Measurements from ENCODE around the gene CRIP2.

Gene CRIP2

DNA sequence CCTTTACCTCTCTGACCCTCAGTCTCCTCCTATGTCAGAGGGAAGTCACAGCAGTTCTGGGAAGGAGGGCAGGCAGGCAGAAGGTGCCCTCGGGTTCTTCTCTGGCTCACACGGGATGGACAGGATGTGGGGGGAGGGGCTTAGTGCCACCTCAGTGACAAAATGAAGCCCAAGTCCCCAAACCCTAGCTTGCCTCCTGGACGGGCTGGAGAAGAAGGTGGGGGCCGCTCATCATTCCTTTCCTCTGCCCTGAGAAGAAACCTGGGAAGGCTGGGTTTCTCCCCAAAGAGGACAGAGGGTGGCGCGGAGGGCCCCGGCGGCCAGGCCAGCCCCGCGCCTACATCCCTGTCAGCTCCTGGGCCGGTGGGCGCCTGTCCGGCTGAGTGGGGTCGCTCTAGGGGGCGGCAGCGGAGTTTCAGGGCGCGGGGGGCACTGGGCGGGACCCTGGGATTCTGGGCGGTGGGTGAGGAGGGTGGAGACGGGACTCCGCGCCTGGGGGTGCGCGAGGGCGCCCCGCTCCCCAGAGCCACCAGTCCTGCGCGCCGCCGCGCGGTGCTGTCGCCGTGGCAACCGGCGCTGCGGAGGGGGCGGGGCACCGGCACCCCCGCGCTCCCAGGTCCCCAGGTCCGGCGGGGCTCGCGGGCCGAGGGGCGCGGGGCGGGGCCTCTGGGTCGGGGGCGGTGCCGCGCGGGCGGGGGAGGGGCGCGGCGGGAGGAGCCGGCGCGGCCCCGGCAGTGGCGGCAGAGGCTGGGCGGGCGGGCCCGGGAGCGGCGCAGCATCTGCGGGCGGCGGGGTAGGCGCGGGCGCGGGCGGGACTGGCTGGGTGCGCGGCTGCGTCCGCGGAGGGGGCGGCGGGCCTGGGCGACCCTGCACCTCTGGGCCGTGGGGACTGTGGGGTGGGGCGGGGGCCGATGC is 51.5 kb downstream of the CRIP2 start, which contains the start of gene TMEM121:
Gene TMEM121, plus strand, starts transcription at position 723 of the 915 bp plus-strand sequence. CDS start 2,252 bp downstream, outside the sequence.
- no peaks in the 10 kb centered on the region for H3K9me2 ChIP-seq (replicated peaks; ENCODE audit: control insufficient read depth, low read length)
- no peaks in the 10 kb centered on the region for H4K20me1 ChIP-seq (ENCODE audit: control insufficient read depth, insufficient read depth, low read depth, low read length)
- no peaks in the 10 kb centered on the region for H3K9me3 ChIP-seq (ENCODE audit: control insufficient read depth, insufficient read depth, low read length)
- H3K79me2 ChIP-seq (ENCODE audit: control insufficient read depth, low read length), result no peaks in the 10 kb centered on the region
- no peaks in the 10 kb centered on the region for H3K36me3 ChIP-seq (ENCODE audit: control insufficient read depth, low read length)
- H3K27me3 ChIP-seq (ENCODE audit: control insufficient read depth, low read length), result peaks cover 49% of the 10 kb centered on the region
- no peak within 1 kb of the TSS for H3K27ac ChIP-seq (ENCODE audit: low read depth, low read length)
- peak within 1 kb of the TSS; percentile 63 for H3K4me3 ChIP-seq (ENCODE audit: low read length)
- H3F3A ChIP-seq (ENCODE audit: control insufficient read depth, insufficient read depth), result peaks cover 6% of the 10 kb centered on the region; the same call in 1 of the 2 replicates
- H3K4me2 ChIP-seq (ENCODE audit: low read length), result peak within 1 kb of the TSS; percentile 85
- peaks cover 37% of the 10 kb centered on the region for H3K4me1 ChIP-seq (ENCODE audit: control insufficient read depth, low read length)
- TF ChIP-seq EZH2phosphoT487 (IDR thresholded peaks at IDR 0.05; ENCODE audit: borderline replicate concordance, low read length), result peak; percentile 78; the same call in 1 of the 2 replicates
- TF ChIP-seq, protein P1, sequence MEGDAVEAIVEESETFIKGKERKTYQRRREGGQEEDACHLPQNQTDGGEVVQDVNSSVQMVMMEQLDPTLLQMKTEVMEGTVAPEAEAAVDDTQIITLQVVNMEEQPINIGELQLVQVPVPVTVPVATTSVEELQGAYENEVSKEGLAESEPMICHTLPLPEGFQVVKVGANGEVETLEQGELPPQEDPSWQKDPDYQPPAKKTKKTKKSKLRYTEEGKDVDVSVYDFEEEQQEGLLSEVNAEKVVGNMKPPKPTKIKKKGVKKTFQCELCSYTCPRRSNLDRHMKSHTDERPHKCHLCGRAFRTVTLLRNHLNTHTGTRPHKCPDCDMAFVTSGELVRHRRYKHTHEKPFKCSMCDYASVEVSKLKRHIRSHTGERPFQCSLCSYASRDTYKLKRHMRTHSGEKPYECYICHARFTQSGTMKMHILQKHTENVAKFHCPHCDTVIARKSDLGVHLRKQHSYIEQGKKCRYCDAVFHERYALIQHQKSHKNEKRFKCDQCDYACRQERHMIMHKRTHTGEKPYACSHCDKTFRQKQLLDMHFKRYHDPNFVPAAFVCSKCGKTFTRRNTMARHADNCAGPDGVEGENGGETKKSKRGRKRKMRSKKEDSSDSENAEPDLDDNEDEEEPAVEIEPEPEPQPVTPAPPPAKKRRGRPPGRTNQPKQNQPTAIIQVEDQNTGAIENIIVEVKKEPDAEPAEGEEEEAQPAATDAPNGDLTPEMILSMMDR (IDR thresholded peaks at IDR 0.05; ENCODE audit: low read depth, low read length, poor library complexity, severe bottlenecking), result no peak

DNA sequence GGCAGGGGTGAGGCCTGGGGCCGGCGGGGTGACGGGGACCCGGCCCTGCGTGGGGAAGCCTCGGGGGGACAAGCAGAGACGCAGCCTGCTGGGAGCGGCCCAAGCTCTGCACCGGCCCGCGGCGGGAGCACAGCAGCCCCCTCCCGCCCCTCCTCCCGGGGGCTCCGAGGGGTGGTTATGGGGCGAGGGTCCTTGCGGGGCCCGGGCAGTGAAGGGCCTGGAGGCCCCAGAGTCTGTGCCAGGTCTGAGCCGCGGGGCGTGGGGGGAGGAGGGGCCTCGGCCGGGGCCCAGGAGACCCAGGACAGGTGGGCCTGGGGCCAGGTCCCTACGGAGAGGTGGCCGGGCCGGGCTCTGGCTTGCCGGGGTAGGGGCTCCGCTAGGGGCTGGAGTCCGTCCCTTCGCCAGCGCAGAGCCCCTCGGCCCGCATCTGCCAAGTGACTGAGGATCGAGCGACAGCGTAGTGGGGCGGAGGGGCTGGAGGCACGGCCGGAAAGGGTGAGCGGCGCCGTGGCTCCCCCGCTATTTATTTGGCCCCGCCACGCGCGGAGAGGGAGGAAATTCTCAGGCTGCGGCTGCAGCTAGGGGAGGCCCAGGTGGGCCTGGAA is 52.3 kb downstream of the CRIP2 start:
- no peaks in the 10 kb centered on the region for H3K36me3 ChIP-seq (ENCODE audit: control insufficient read depth, low read length)
- H3K9me3 ChIP-seq (ENCODE audit: control insufficient read depth, insufficient read depth, low read length), result no peaks in the 10 kb centered on the region
- peak overlapping the region; percentile 63 for H3K4me3 ChIP-seq (ENCODE audit: low read length)
- H3K4me2 ChIP-seq (ENCODE audit: low read length), result peak overlapping the region; percentile 85
- H3K27me3 ChIP-seq (ENCODE audit: control insufficient read depth, low read length), result peaks cover 49% of the 10 kb centered on the region
- no peak; the same call in 1 of the 2 replicates for TF ChIP-seq EZH2phosphoT487 (IDR thresholded peaks at IDR 0.05; ENCODE audit: borderline replicate concordance, low read length)
- TF ChIP-seq, protein P1 (IDR thresholded peaks at IDR 0.05; ENCODE audit: low read depth, low read length, poor library complexity, severe bottlenecking), result no peak
- no peaks in the 10 kb centered on the region for H3K9me2 ChIP-seq (replicated peaks; ENCODE audit: control insufficient read depth, low read length)
- no peaks in the 10 kb centered on the region for H3K79me2 ChIP-seq (ENCODE audit: control insufficient read depth, low read length)
- peaks cover 37% of the 10 kb centered on the region for H3K4me1 ChIP-seq (ENCODE audit: control insufficient read depth, low read length)
- no peaks in the 10 kb centered on the region for H4K20me1 ChIP-seq (ENCODE audit: control insufficient read depth, insufficient read depth, low read depth, low read length)
- H3K27ac ChIP-seq (ENCODE audit: low read depth, low read length), result no peak overlapping the region
- peaks cover 6% of the 10 kb centered on the region; the same call in 1 of the 2 replicates for H3F3A ChIP-seq (ENCODE audit: control insufficient read depth, insufficient read depth)

DNA sequence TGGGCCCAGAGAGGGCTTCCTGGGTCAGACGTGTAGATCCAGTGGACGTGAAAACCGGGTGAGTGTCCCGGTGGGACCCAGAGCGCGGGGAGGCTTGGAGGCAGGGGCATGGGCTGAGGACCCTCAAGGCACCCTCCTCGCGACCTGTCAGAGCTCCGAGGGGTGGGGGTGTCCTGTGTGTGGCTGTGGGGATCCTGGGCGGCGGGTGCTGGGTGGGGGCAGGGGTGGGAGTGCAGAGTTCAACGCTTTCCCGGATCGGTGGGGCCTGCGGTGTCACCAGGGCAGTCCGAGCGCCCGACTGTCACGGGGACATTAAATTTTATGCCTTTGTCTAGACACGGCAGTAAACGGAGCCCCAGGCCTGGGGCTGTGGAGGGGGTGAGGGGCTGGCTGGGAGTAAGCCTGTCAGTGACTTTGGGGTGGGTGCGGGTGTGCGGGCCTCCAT is 52.8 kb downstream of the CRIP2 start:
- Histone ChIP-seq H3K9me2 (replicated peaks; ENCODE audit: control insufficient read depth, low read length) (no peaks in the 10 kb centered on the region), H3K27me3 (ENCODE audit: control insufficient read depth, low read length) (peaks cover 49% of the 10 kb centered on the region), H3F3A (ENCODE audit: control insufficient read depth, insufficient read depth) (peaks cover 6% of the 10 kb centered on the region; the same call in 1 of the 2 replicates), H3K4me3 (ENCODE audit: low read length) (peak overlapping the region; percentile 70), H3K27ac (ENCODE audit: low read depth, low read length) (no peak overlapping the region), H3K4me2 (ENCODE audit: low read length) (peak overlapping the region; percentile 85), H4K20me1 (ENCODE audit: control insufficient read depth, insufficient read depth, low read depth, low read length) (no peaks in the 10 kb centered on the region), H3K9me3 (ENCODE audit: control insufficient read depth, insufficient read depth, low read length) (no peaks in the 10 kb centered on the region), H3K36me3 (ENCODE audit: control insufficient read depth, low read length) (no peaks in the 10 kb centered on the region), H3K79me2 (ENCODE audit: control insufficient read depth, low read length) (no peaks in the 10 kb centered on the region), H3K4me1 (ENCODE audit: control insufficient read depth, low read length) (peaks cover 39% of the 10 kb centered on the region)
- no peak for TF ChIP-seq EZH2phosphoT487 (IDR thresholded peaks at IDR 0.05; ENCODE audit: borderline replicate concordance, low read length)
- TF ChIP-seq, protein P1 (IDR thresholded peaks at IDR 0.05; ENCODE audit: low read depth, low read length, poor library complexity, severe bottlenecking), result no peak
